HG03196 (cell line): ENCODE data around the gene SELENOP.
A peak's percentile ranks its signal among the peaks of the same experiment; 100 is the strongest.

Source experiments
- ATAC-seq: cut with Tn5 transposase; IDR thresholded peaks from one replicate; pipeline ENCODE4 v1.9.1; 2021; ENCODE audit not compliant: unreplicated experiment

The SELENOP gene

GRCh38 chr5:42798284-42799240 is 13.1 kb downstream of the SELENOP start:
- no peak for ATAC-seq

DNA sequence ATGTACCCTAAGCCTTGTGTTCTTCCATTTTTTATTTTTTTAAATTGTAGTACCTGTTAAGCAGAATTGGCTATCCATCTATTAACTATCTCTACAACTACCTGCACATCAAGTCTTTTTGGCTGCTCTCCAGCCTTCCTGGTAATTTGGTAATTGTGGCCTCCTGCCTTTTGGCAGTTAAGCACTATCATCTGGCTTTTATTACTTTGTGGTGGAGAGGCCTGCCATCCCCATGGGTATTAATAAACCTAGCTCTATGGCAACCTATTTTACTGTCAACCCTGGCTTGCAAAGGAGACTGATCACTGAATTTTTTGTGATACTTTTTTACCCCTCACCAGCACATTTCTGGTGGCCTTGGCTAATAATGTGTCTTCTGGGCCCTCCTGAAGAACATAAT is 20.5 kb downstream of the SELENOP start:
- no peak for ATAC-seq

GRCh38 chr5:42787845-42788244 is 23.8 kb downstream of the SELENOP start:
- no peak for ATAC-seq

DNA sequence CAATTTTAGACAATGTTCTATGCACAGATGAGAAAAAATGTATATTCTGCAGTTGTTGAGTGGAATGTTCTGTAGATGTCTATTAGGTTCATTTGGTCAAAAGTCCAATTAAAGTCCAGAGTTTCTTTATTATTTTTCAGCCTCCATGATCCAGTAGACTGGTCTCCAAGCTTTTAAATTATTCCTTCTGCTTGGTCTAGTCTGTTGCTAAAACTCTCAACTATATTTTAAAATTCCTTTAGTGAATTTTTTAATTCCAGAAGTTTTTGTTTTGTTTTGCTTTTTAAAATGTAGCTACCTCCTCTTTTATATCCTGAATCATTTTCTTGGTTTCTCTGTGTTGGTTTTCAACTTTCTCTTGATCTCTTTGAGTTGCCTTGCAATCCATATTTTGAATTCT is 24.6 kb downstream of the SELENOP start:
- no peak for ATAC-seq

DNA sequence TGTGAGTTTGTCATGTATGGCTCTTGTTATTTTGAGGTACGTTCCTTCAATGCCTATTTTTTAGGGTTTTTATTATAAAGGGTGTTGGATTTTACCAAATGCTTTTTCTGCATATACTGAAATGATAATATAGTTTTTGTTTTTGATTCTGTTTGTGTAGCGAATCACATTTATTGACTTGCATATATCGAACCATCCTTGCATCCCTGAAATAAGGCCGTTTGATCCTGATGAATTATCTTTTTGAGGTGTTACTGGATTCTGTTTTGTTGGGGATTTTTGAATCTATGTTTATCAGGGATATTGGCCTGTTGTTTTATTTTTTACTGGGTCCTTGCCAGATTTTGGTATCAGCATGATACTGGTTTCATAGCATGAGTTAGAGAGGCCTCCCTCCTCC is 25.9 kb downstream of the SELENOP start:
- no peak for ATAC-seq

DNA sequence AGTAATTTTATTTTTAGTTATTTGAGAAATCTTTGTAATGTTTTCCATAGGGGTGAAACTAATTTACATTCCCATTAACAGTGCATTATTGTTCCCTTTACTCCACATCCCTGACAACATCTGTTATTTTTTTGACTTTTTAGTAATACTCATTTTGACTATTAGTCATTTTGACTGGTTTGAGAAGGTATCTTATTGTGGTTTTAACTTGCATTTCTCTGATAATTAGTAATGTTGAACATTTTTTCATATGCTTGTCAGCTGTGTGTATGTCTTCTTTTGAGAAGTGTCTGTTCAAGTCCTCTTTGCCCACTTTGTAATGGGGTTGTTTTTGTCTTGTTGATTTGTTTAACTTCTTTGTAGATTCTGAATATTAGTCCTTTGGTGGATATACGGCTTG is 27.6 kb downstream of the SELENOP start:
- ATAC-seq = no peak

GRCh38 chr5:42781584-42781983 is 30.1 kb downstream of the SELENOP start:
- no peak for ATAC-seq

DNA sequence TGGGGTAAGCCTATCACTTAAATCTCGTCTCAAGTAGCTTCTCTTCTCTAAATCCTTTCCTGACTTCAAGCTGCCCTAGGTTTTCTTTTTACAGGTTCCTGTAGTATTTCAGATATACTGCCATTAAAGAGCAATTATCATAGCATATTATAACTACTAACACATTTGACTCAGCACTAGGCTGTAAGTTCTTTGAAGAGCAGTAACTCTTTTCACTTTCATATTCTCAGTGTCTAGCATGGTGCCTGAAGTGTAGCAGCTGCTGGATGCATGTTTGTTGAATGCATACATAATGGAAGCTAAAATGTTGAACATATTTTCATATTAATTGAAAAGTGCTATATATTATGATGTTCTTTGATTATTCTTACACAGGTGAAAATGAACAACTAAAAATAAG is 32.6 kb downstream of the SELENOP start:
- peak; percentile 49 for ATAC-seq

DNA sequence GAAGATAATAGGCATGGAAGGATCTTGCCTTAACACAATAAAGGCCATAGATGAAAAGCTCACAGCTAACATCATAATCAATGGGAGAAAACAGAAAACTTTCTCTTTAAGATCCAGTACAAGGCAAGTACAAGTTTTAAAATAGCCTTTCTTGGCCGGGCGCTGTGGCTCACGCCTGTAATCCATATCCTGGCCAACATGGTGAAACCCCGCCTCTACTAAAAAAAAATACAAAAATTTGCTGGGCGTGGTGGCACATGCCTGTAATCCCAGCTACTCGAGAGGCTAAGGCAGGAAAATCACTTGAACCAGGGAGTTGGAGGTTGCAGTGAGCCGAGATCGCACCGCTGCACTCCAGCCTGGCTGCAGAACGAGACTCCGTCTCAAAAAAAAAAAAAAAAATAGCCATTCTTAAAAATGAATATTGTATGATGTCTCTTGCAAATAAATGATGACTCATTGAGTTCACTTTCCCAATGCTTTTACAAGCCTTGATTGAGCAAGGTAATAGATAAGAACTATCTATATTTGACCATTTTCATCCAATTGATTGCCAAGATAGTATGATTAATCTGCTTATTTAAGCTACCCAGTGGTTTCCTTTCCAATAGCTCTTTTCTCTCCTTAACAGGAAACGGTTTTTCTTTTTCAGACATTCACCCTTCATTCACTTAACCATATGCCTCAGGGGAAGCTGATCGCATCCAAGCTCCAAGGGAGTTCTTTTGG is 39.3 kb downstream of the SELENOP start:
- ATAC-seq = no peak

DNA sequence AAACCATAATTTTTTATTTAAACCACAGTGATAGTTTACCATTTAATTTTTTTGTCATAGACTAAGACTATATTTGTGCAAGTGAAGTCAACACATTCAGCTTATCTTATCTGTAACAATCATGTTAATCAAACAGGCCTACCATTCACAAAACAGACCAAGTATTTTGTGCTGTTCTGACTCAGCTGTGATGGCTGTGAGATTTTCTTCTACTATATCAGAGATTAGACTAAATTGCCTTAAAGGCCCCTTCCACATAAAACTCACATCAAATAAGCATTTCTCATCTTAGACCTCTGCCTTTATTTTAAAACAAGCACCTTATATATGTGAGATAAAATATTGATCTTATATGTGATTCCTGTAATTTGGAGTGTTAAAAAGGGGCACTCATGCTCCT is 41.7 kb downstream of the SELENOP start:
- no peak for ATAC-seq

DNA sequence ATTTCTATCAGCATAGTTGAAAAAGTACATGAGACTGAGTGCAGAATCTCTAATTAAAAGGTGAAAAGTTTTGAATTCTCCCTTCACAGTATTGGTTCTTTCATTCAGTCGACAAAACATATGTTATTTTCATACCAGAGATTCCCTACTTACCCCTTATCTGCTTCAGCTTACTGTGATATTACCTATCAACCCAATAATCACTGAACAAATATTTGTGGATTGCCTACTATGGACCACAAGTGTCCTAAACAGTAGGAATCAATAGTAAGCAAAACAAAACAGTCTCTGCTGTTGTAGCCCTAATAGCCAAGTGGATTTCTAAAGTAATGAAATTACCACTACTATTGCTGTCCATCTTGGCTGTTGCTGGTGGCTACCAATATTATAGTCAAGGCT is 43.6 kb downstream of the SELENOP start:
- ATAC-seq = no peak

- no peak for ATAC-seq
Observed at GRCh38 chr5:42767491-42768105, 44.1 kb downstream of the SELENOP start.

DNA sequence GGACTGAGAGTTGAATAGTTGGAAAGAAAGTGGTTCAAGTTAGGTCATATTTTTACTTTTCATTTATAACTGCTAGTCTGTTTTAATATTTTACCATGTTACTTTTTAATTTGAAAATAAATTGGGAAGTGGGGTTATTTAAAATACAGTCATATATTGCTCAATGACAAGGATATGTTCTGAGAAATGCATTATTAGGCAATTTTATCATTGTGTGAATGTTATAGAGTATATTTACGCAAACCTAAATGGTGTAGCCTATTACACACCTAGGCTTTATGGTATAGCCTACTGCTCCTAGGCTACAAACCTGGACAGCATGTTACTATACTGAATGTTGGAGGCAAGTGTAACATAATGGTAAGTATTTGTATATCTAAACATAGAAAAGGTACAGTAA is 49.9 kb downstream of the SELENOP start:
- no peak for ATAC-seq

DNA sequence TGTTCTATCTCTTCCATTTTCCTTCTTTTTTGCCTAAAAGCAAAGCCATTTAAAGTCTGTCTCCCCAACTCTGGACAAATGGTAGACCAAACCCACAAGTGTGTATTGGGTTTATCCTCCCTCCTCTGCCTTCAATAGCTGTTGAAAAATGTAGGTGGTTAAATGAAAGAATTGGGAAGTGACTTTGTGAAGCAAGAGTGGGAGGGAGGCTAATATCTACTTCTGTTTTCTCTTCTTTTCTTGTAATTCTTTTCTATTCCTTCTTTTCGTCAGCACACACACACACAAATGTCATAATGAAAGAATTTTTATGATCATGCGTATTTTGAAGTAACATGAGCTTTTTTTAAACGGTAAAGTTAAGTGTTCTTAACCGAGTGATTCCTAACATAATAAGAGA is 51.3 kb downstream of the SELENOP start:
- no peak for ATAC-seq

- ATAC-seq = no peak
Observed at GRCh38 chr5:42759456-42759855, 52.2 kb downstream of the SELENOP start.

DNA sequence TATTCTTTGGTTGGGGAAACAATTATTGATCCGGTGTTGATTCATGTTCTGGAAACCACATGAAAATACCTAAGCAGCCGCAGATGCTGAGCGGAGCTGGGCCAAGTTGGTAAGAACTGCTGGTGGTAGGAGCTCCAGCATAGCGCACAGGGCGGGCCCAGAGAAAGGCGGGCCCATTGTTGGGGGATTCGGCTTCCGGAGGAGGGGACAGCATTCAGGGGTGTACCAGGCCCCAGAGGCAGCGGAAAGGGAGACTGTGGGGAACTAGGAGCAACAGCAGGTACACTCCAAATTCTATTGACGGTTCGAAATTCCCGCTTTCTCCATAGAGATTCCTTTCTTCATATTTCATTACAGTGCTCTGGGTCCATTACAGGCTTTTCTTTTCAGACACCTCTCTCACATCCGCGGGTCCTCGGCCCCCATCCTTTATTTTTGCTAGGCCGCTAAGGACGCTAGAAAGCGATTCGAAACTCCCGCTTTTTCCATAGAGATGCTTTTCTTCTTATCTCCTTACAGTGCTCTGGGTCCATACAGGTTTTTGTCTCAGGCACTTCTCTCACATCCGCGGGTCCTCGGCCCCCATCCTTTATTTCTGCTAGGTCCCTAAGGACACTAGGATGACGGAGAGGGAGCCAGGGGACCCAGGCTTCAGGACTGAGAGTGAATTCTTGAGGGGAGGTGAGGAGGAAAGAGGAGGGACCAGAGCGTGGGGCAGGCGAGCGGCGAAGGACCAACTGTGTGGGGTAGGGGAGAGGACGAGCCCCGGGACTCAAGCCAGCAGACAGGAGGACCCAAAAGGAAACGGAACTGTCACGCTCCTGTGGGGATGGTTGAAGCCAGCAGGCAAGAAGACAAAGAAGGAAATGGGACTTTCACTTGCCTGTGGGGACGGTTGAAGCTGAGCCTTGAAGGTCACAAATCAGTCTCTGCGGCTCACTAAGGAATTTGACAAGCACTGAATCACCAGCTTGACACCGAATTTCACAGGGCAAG is 54.8 kb downstream of the SELENOP start, which contains the start of gene CCDC152:
TSS of gene CCDC152 (plus strand) at position 213 of the 996 bp plus-strand sequence. CDS start 2,304 bp downstream, outside the sequence.
- peak; percentile 63 for ATAC-seq

- no peak for ATAC-seq
Observed at GRCh38 chr5:42753099-42753498, 58.6 kb downstream of the SELENOP start.

DNA sequence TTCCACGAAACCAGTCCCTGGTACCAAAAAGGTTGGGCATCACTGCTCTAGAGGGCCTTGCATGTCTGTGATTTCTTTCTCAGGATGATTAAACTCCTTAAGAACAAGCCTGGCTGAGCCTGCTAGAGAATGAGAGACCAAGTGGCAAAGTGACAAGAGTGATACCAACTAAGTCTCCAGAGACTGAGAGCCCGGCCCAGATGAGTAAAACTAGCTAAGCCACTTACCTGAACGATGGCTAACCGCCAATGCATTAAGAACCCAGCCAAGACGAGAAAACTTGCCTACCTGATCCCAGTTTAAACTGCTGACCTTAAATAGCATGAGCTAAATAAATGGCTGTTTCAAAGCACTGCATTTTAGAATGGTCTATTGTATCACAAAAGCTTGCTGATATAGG is 60.6 kb downstream of the SELENOP start:
- no peak for ATAC-seq

- ATAC-seq = no peak
Observed at GRCh38 chr5:42750507-42750906, 61.2 kb downstream of the SELENOP start.
